Neural cell (in vitro differentiated cells): ENCODE results near the gene FHIT. TPM values are rescaled to one million over a fixed set of nuclear protein-coding genes. Genes with fewer than 3 reads are reported as not detected.

ENCODE experiments used
- H2AFZ ChIP-seq: fragments of 200-600, 300-800 bp; sonication (generic), shearing (Covaris generic); 2 replicates; pipeline ENCODE4 v1.6.0; 2014; ENCODE audit warnings: low read depth, mild to moderate bottlenecking, antibody characterized with exemption, low read length, moderate library complexity
- H3F3A ChIP-seq: fragments of 200-600 bp; shearing (Covaris generic); 2 replicates; pipeline ENCODE4 v1.6.1; 2016; ENCODE audit warnings: mild to moderate bottlenecking, moderate library complexity, mixed read lengths, antibody characterized with exemption, low read length; ENCODE audit not compliant: insufficient read depth, poor library complexity, severe bottlenecking
- H3K27ac ChIP-seq: fragments of 200-600, 300-800 bp; sonication (generic), shearing (Covaris generic); 2 replicates; pipeline ENCODE4 v1.5.1; 2014; ENCODE audit warnings: mild to moderate bottlenecking, low read length, moderate library complexity
- H3K27me3 ChIP-seq: fragments of 300-800, 200-600 bp; sonication (generic), shearing (Covaris generic); 2 replicates; pipeline ENCODE4 v1.6.0; 2014; ENCODE audit warnings: mild to moderate bottlenecking, low read depth, low read length, moderate library complexity; ENCODE audit not compliant: insufficient read depth
- H3K36me3 ChIP-seq: fragments of 300-800, 200-600 bp; sonication (generic), shearing (Covaris generic); 2 replicates; pipeline ENCODE4 v1.5.1; 2014; ENCODE audit warnings: mild to moderate bottlenecking, antibody characterized with exemption, low read length, moderate library complexity; ENCODE audit not compliant: insufficient read depth
- H3K4me2 ChIP-seq: fragments of 300-800, 200-600 bp; sonication (generic), shearing (Covaris generic); 2 replicates; pipeline ENCODE4 v1.6.0; 2014; ENCODE audit warnings: mild to moderate bottlenecking, low read length
- H3K4me3 ChIP-seq: fragments of 300-800, 200-600 bp; sonication (generic), shearing (Covaris generic); 2 replicates; pipeline ENCODE4 v1.5.1; 2014; ENCODE audit warnings: mild to moderate bottlenecking, low read length, moderate library complexity
- H3K79me2 ChIP-seq: fragments of 200-600 bp; shearing (Covaris generic); replicated peaks from 2 replicates; pipeline ENCODE4 v1.6.0; 2014; ENCODE audit warnings: mild to moderate bottlenecking, low read length, moderate library complexity; ENCODE audit not compliant: insufficient read depth
- H3K9ac ChIP-seq: fragments of 300-800, 200-600 bp; sonication (generic), shearing (Covaris generic); 2 replicates; pipeline ENCODE4 v1.6.1; 2016; ENCODE audit warnings: mild to moderate bottlenecking, low read length, mixed read lengths
- H3K9me2 ChIP-seq: fragments of 200-600 bp; shearing (Covaris generic); 2 replicates; pipeline ENCODE4 v1.6.1; 2016; ENCODE audit warnings: mild to moderate bottlenecking, low read length, mixed read lengths; ENCODE audit not compliant: insufficient read depth
- H3K9me3 ChIP-seq: fragments of 200-600, 300-800 bp; sonication (generic), shearing (Covaris generic); 2 replicates; pipeline ENCODE4 v1.6.1; 2016; ENCODE audit warnings: mild to moderate bottlenecking, mixed run types, low read length, moderate library complexity, mixed read lengths
- H4K20me1 ChIP-seq: fragments of 200-600 bp; shearing (Covaris generic); 2 replicates; pipeline ENCODE4 v1.6.1; 2016; ENCODE audit warnings: mild to moderate bottlenecking, mixed run types; ENCODE audit not compliant: insufficient read depth
- CTCF ChIP-seq: fragments of 450-650 bp; IDR thresholded peaks from 2 replicates; pipeline ENCODE4 v1.5.1; 2014; ENCODE audit warnings: antibody characterized with exemption, mild to moderate bottlenecking, moderate library complexity; ENCODE audit not compliant: poor library complexity, severe bottlenecking
- EP300 ChIP-seq: fragments of 450-650 bp; conservative IDR thresholded peaks from 2 replicates; pipeline ENCODE4 v1.6.1; 2014; ENCODE audit warnings: antibody characterized with exemption, mild to moderate bottlenecking, moderate library complexity; ENCODE audit not compliant: poor library complexity, severe bottlenecking
- EZH2 ChIP-seq: fragments of 200-600, 300-800 bp; shearing (Covaris generic), sonication (generic); IDR thresholded peaks from 2 replicates; pipeline ENCODE4 v1.6.1; 2014; ENCODE audit warnings: antibody characterized with exemption, low read length, borderline replicate concordance, mild to moderate bottlenecking; ENCODE audit not compliant: insufficient read depth, poor library complexity, severe bottlenecking
- MXI1 ChIP-seq: fragments of 450-650 bp; conservative IDR thresholded peaks from 2 replicates; pipeline ENCODE4 v1.6.1; 2014; ENCODE audit warnings: antibody characterized with exemption, mild to moderate bottlenecking; ENCODE audit not compliant: poor library complexity, severe bottlenecking
- POLR2AphosphoS5 ChIP-seq: IDR thresholded peaks from 2 replicates; pipeline ENCODE4 v1.6.1; 2012
- RAD21 ChIP-seq: fragments of 450-650 bp; conservative IDR thresholded peaks from 2 replicates; pipeline ENCODE4 v1.6.1; 2014; ENCODE audit warnings: antibody characterized with exemption, mild to moderate bottlenecking, moderate library complexity
- REST ChIP-seq: IDR thresholded peaks from 2 replicates; pipeline ENCODE4 v1.6.1; 2012; ENCODE audit warnings: borderline replicate concordance
- SMC3 ChIP-seq: fragments of 450-650 bp; conservative IDR thresholded peaks from 2 replicates; pipeline ENCODE4 v1.6.1; 2014; ENCODE audit warnings: antibody characterized with exemption, mild to moderate bottlenecking, moderate library complexity; ENCODE audit not compliant: poor library complexity
- TAF1 ChIP-seq: IDR thresholded peaks from 2 replicates; pipeline ENCODE4 v1.6.1; 2012; ENCODE audit warnings: low read depth
- polyA plus RNA-seq: library from polyadenylated mRNA; depleted of rRNA; stranded (reverse); fragments of >200 nt; gene quantifications from 2 replicates; pipeline ENCODE4 v1.2.3, GENCODE V29; 2014

The FHIT gene
- polyA plus RNA-seq, 1 donor from 2014 or later = not detected

GRCh38 chr3:60801307-60801706 is 449.9 kb downstream of the FHIT start:
- Histone ChIP-seq H3K9me2 (no peaks in the 10 kb centered on the region), H3K9ac (no peak overlapping the region), H2AFZ (no peak overlapping the region), H3K27me3 (no peaks in the 10 kb centered on the region), H3K36me3 (no peaks in the 10 kb centered on the region), H3K9me3 (no peaks in the 10 kb centered on the region), H3K79me2 (no peaks in the 10 kb centered on the region), H3F3A (no peaks in the 10 kb centered on the region), H4K20me1 (no peaks in the 10 kb centered on the region), H3K4me2 (no peak overlapping the region), H3K27ac (no peak overlapping the region), H3K4me3 (no peak overlapping the region)
- TF ChIP-seq TAF1 (no peak), POLR2AphosphoS5 (no peak), EP300 (no peak), REST (no peak), RAD21 (no peak), CTCF (no peak), EZH2 (no peak), MXI1 (no peak), SMC3 (no peak)

- H3K9ac ChIP-seq = no peak overlapping the region
- no peaks in the 10 kb centered on the region for H3K9me2 ChIP-seq
- TF ChIP-seq CTCF (no peak), RAD21 (no peak), TAF1 (no peak), MXI1 (no peak), SMC3 (no peak), EZH2 (no peak), REST (no peak), POLR2AphosphoS5 (no peak), EP300 (no peak)
- H3F3A ChIP-seq = no peaks in the 10 kb centered on the region
- no peak overlapping the region for H3K4me2 ChIP-seq
- H3K27me3 ChIP-seq = no peaks in the 10 kb centered on the region
- H3K36me3 ChIP-seq = no peaks in the 10 kb centered on the region
- no peak overlapping the region for H3K27ac ChIP-seq
- no peaks in the 10 kb centered on the region for H4K20me1 ChIP-seq
- no peak overlapping the region for H2AFZ ChIP-seq
- H3K9me3 ChIP-seq = no peaks in the 10 kb centered on the region
- no peak overlapping the region for H3K4me3 ChIP-seq
- H3K79me2 ChIP-seq = no peaks in the 10 kb centered on the region
These were observed 452.8 kb downstream of the FHIT start for GRCh38 chr3:60798456-60798855.
